Stimulated activated CD8-positive, alpha-beta memory T cell treated with anti-CD3 and anti-CD28 coated beads, Interleukin-4, amount 100 ng/mL, for 4 hours (primary cell): Measurements from ENCODE around the gene SLFN14.
"Not testable (repeated sequence)": the region's sequence is repeated elsewhere in the genome, so short reads cannot be mapped to it uniquely, and the experiment has no call there.

Experiments used
- DNase-seq, 2 donors: peaks; one replicate each; pipeline ENCODE4 v3.0.0-alpha.2; 2020; ENCODE audit warnings: low read depth in 2 of 2, low spot score in 1 of 2

SLFN14 gene

DNA sequence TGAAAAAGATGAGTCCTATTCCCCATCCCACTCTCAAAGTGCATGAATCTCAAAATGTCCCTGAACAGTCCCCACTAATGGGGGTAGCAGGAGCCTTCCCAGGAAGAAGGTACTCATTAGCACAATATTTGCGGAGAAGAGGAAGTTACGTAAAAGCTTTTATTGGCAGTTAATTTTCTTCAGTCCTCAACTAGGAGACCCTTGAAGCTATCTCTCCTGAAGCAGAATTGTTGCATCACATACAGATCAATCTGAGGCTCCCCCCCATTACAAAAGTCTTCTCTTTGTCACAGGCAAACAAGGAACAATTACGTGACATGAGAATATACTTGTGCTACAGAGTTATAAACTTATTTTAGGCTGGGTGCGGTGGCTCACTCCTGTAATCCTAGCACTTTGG lies 37.3 kb downstream of the SLFN14 start:
- DNase-seq = no peak

DNA sequence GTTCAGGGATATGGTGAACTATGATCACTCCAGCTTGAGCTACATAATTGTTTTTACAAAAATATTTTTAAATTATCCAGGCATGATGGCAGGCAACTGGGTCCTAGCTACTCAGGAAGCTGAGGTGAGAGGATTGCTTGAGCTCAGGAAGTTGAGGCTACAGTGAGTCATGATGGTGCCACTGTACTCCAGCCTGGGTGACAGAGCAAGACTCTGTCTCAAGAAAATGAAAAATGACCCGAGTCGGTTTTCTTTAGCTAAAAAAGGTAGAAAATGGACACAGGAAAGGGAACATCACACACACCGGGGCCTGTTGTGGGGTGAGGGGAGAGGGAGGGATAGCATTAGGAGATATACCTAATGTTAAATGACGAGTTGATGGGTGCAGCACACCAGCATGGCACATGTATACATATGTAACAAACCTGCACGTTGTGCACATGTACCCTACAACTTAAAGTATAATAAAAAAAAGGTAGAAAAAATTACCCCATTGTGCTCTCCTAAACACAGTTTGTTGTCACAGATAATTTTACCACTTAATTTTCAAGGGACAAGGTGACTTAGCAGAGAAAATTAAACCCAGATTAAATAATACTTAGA lies 38.9 kb downstream of the SLFN14 start:
- peak in 1 of 2 donors; percentile 26 for DNase-seq

DNA sequence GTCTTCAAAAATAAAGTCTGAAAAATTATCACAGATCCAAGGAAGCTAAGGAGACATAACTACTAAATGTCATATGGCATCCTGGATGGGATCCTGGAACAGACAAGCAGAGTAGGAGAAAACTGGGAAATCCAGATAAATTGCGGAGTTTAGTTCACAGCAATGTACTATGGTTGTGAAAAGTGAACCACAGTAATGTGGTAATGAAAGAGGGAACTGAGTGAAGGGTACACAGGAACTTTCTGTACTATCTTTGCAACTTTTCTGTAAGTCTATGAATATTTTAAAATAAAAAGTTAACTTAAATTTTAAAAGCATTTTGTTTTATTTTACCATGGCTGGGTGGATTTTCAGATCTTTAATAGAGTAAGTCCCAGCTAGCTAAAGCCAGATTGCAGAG lies 39.5 kb downstream of the SLFN14 start:
- no peak for DNase-seq

DNA sequence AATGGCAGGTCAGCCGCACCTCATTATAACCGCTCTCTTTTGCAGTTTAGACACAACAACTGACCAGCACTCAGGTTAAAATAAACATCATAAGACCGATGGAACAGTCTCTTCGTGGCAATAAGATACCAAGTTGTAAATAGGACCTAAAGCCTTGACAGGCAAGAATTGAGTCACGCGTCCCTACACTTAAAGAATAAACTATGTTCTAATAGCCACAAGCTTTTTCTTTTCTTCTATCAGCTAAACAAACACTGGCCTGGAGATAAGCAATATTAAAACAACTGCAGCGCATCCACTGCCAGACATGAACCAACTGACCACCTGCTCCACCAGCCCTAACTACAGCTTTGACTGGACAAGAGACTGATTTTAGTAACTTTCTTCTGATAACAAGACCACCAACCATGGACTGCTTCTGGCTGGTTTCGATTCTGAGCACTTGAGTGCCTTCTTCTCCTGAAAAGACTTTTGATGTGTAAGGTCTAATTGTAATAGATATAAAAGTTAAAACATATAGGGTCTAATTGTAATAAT lies 40.6 kb downstream of the SLFN14 start:
- DNase-seq = no peak

DNA sequence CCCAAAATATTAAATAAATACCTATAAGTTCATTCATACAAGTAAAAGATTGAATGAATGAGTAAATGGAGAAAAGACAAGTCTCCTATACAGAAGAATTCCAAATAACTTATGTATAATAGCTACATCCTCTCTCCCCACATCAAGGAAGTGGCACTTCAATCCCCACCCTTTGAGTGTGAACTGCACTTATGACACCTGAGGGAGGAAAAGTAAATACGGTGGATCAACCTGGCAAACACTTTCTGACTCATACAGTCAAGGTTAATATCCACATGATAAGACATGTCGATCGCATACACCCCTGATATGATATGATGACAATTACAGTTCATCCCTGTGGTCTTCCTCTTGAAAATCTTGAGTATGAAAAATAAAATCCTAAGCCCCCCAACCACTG lies 41.2 kb downstream of the SLFN14 start:
- no peak for DNase-seq

DNA sequence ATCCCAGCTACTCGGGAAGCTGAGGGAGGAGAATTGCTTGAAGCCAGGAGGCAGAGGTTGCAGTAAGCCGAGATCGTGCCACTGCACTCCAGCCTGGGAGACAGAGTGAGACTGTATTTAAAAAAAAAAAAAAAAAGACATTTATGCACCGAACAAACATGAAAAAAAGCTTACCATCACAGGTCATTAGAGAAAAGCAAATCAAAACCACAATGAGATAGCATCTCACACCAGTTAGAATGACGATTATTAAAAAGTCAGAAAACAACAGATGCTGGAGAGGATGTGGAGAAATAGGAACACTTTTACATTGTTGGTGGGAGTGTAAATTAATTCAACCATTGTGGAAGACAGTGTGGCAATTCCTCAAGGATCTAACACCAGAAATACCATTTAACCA lies 42.2 kb downstream of the SLFN14 start:
- not testable (repeated sequence) for DNase-seq

DNA sequence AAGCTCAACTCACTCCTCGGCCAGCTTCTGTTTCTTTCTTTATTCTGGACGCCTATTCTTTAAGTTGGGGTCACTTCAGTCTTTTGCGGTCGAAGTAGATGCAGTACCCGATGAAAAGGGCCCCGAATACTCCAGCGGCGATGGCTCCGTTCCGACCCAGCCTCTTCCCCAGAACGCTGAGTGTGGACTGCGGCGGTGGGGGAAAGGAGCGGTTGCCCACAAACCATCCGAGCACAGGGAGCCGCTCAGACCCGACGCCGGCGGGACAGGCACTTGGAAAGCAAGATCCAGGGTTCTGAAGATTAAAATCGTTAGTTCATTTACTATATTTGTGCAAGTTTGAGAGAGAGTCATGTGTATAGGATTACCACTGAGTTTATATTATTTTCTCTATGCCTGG lies 45.6 kb downstream of the SLFN14 start:
- DNase-seq = no peak

DNA sequence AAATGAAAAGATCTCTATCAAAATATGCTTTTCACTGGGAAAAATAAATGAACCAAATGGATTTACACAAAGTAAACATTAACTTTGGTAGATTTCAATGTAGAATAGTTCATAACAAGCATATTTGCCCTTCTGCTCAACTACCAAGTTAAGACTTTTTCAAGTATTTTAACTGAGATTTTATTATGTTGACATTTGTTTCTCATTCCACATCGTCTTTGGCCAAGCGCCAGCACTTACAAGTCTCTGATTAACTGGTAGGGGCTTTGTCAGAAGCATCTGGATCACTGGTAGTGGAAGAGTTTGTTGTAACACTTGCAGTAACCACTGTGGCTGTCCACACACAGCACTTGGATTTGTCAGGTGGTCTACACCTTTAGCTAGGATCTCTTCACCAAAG lies 46.1 kb downstream of the SLFN14 start:
- no peak for DNase-seq
